Mesodermal cell (in vitro differentiated cells): Measurements from ENCODE around the gene SCRN2.

Experiments
- H3K27ac ChIP-seq: 2 replicates; pipeline ENCODE4 v1.7.0; 2013; ENCODE audit warnings: mild to moderate bottlenecking, low read depth, low read length, moderate library complexity; ENCODE audit not compliant: severe bottlenecking
- H3K36me3 ChIP-seq: 2 replicates; pipeline ENCODE4 v1.7.1; 2013; ENCODE audit warnings: mild to moderate bottlenecking, low read length, moderate library complexity; ENCODE audit not compliant: control insufficient read depth, insufficient read depth
- H3K4me1 ChIP-seq: one replicate; pipeline ENCODE4 v1.7.1; 2013; ENCODE audit warnings: mild to moderate bottlenecking, low read length; ENCODE audit not compliant: insufficient read depth, control insufficient read depth, poor library complexity, severe bottlenecking
- H3K4me3 ChIP-seq: 2 replicates; pipeline ENCODE4 v1.7.0; 2013; ENCODE audit warnings: low read length, control low read depth, mild to moderate bottlenecking; ENCODE audit not compliant: insufficient read depth, poor library complexity, severe bottlenecking; ENCODE audit errors: extremely low read depth
- H3K9me3 ChIP-seq: 2 replicates; pipeline ENCODE4 v1.7.1; 2013; ENCODE audit warnings: mild to moderate bottlenecking, low read length, moderate library complexity; ENCODE audit not compliant: control insufficient read depth
- WGBS, 2 experiments: methylation state at CpG; one replicate each; pipeline ENCODE4 v1.1.5; 2013; ENCODE audit warnings: missing lambda C conversion rate in 2 of 2; ENCODE audit not compliant: insufficient coverage in 2 of 2; 5-methylcytosine and 5-hydroxymethylcytosine counted together

Gene SCRN2

GRCh38 chr17:47818002-47818695 is 22.9 kb downstream of the SCRN2 start:
- peaks cover 9% of the 10 kb centered on the region for H3K4me1 ChIP-seq
- no peak overlapping the region for H3K4me3 ChIP-seq
- peaks cover 45% of the 10 kb centered on the region for H3K36me3 ChIP-seq
- no peak overlapping the region for H3K27ac ChIP-seq
- 93 to 96% methylated on average over 5 to 9 of the region's 11 CpGs for WGBS, 2 experiments
- no peaks in the 10 kb centered on the region for H3K9me3 ChIP-seq

GRCh38 chr17:47816947-47817346 is 24.1 kb downstream of the SCRN2 start:
- H3K4me3 ChIP-seq = no peak overlapping the region
- 91 to 98% methylated on average over 8 to 10 of the region's 10 CpGs for WGBS, 2 experiments
- H3K4me1 ChIP-seq = peaks cover 2% of the 10 kb centered on the region
- no peaks in the 10 kb centered on the region for H3K9me3 ChIP-seq
- no peak overlapping the region for H3K27ac ChIP-seq
- peaks cover 45% of the 10 kb centered on the region for H3K36me3 ChIP-seq

- Histone ChIP-seq H3K27ac (no peak overlapping the region), H3K4me1 (no peaks in the 10 kb centered on the region), H3K36me3 (peaks cover 48% of the 10 kb centered on the region), H3K9me3 (no peaks in the 10 kb centered on the region), H3K4me3 (no peak overlapping the region)
- WGBS, 2 experiments = 94 to 98% methylated on average over 16 to 19 of the region's 21 CpGs
These were observed 24.9 kb downstream of the SCRN2 start for GRCh38 chr17:47816111-47816735.

- Histone ChIP-seq H3K4me1 (peaks cover 7% of the 10 kb centered on the region), H3K27ac (no peak overlapping the region), H3K4me3 (no peak overlapping the region), H3K36me3 (peaks cover 49% of the 10 kb centered on the region), H3K9me3 (no peaks in the 10 kb centered on the region)
- WGBS, 2 experiments = 92 to 94% methylated on average over 15 to 21 of the region's 21 CpGs
These were observed 25.8 kb downstream of the SCRN2 start for GRCh38 chr17:47815106-47815918.

DNA sequence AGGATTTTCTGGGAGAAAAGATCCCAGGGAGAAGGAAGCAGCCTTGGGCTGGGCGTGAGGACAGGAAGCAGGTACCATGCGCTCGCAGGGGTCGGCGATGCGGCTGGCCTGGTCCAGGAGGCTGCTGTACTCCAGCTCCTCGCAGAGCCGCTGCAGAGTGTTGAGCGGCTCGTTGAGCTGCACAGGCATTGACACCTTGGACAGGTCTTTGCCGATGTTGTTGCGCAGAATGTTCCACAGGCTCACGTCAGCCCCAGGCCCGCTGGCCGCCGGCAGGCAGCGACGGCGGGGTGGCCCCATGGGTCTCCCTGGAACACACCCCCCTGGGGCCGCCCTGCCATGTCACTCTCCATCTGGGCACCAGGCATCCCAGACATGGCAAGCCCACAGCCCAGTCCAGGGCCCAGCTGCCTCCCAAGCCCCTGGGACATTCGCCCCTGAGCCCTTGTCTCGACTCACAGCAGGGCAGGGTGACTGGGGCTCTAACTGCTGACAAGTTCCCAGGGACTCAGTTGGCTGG is 27.5 kb downstream of the SCRN2 start:
- Histone ChIP-seq H3K9me3 (no peaks in the 10 kb centered on the region), H3K4me1 (peaks cover 13% of the 10 kb centered on the region), H3K36me3 (peaks cover 52% of the 10 kb centered on the region), H3K4me3 (no peak overlapping the region), H3K27ac (no peak overlapping the region)
- WGBS, 2 experiments = 93 to 94% methylated on average over 17 to 22 of the region's 22 CpGs

DNA sequence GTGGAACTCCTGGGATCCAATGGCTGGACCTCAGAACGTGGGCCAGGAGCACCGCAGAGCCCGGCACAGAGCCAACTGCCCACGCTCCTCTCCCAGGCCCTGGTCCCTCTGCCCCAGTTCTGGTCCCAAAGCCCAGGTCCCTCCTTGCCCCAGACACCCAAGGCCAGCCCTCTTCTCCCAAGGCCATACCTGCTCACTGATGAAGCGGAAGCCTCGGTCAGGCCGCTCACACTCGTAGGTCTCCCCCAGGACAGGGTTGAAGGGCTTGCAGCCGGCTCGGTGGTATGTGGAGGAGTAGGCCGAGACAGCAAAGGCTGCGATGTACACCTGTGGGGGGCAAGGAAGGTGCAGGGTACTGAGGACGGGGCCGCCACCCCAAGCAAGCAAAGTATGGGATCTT is 28.0 kb downstream of the SCRN2 start:
- H3K36me3 ChIP-seq = peaks cover 52% of the 10 kb centered on the region
- no peak overlapping the region for H3K4me3 ChIP-seq
- H3K4me1 ChIP-seq = peaks cover 13% of the 10 kb centered on the region
- H3K9me3 ChIP-seq = no peaks in the 10 kb centered on the region
- WGBS, 2 experiments = 97 to 98% methylated on average over 11 to 13 of the region's 14 CpGs
- no peak overlapping the region for H3K27ac ChIP-seq

DNA sequence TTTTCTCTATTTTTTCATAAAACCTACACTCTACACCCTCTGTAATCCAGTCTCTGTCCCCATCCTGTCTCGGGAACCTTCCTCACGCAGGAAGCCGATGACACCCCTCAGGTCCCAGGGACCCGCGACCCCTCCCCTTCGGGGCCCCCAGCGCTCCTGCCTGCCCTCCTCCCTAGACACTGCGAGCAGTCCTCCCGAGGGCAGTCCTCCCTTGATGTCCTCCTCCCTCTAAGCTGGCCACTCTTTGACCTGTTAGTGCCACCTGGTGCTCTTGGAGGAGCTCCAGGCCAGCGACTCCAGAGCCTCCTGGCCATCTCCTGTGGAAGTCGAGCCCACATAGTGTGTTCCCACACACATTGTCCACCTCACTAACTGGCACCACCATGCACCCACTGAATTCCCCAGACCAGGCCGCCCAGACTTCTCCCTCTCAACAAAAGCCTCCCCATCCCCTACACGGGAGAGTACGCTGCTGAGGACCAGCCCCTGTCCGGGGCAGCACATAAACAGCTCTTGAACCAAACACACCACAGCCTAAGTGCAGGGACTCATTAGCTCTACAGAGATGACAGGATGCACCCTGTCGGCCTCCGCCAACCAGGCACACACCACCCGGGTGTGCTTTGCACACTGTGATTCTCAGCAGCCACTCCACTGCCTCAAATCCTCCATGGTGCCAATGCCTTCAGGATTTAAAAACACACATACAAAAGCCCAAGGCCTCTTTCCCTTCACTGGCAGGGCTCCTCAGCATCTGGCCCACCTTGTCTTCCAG is 28.7 kb downstream of the SCRN2 start:
- H3K9me3 ChIP-seq = no peaks in the 10 kb centered on the region
- 88 to 98% methylated on average over 7 to 16 of the region's 18 CpGs for WGBS, 2 experiments
- H3K4me1 ChIP-seq = peaks cover 13% of the 10 kb centered on the region
- no peak overlapping the region for H3K4me3 ChIP-seq
- peaks cover 50% of the 10 kb centered on the region for H3K36me3 ChIP-seq
- H3K27ac ChIP-seq = no peak overlapping the region

- 58 to 70% methylated on average over 2 of the region's 7 CpGs for WGBS, 2 experiments
- H3K4me3 ChIP-seq = no peak overlapping the region
- no peaks in the 10 kb centered on the region for H3K9me3 ChIP-seq
- peaks cover 13% of the 10 kb centered on the region for H3K4me1 ChIP-seq
- no peak overlapping the region for H3K27ac ChIP-seq
- peaks cover 48% of the 10 kb centered on the region for H3K36me3 ChIP-seq
These were observed 29.4 kb downstream of the SCRN2 start for GRCh38 chr17:47811709-47812108.

GRCh38 chr17:47810901-47811635 is 30.0 kb downstream of the SCRN2 start:
- peaks cover 42% of the 10 kb centered on the region for H3K36me3 ChIP-seq
- no peaks in the 10 kb centered on the region for H3K9me3 ChIP-seq
- H3K4me3 ChIP-seq = no peak overlapping the region
- H3K4me1 ChIP-seq = peaks cover 13% of the 10 kb centered on the region
- peak overlapping the region; percentile 23 for H3K27ac ChIP-seq
- 86 to 88% methylated on average over 6 to 9 of the region's 9 CpGs for WGBS, 2 experiments
